HAP-1 (cell line): ENCODE data around the gene RING1.
A peak's percentile ranks its signal among the peaks of the same experiment; 100 is the strongest.

Source experiments
- DNase-seq, 2 experiments: peaks; one replicate each; pipeline ENCODE4 v3.0.0-alpha.2; 2016 to 2020; ENCODE audit warnings: low spot score in 2 of 2
- H3K27me3 ChIP-seq: fragments of 250-450 bp; sonication (Bioruptor Pico); 2 replicates; pipeline ENCODE4 v1.5.1; 2020; ENCODE audit warnings: low read depth, mild to moderate bottlenecking, moderate library complexity
- H3K36me3 ChIP-seq: fragments of 250-450 bp; sonication (Bioruptor Pico); replicated peaks from 2 replicates; pipeline ENCODE4 v1.5.1; 2020; ENCODE audit warnings: mild to moderate bottlenecking
- H3K4me1 ChIP-seq: fragments of 250-450 bp; sonication (Bioruptor Pico); 2 replicates; pipeline ENCODE4 v1.5.1; 2020; ENCODE audit warnings: mild to moderate bottlenecking
- H3K4me3 ChIP-seq: fragments of 250-450 bp; sonication (Bioruptor Pico); 2 replicates; pipeline ENCODE4 v1.5.1; 2020; ENCODE audit warnings: mild to moderate bottlenecking, moderate library complexity
- H3K9me3 ChIP-seq: fragments of 250-450 bp; sonication (Bioruptor Pico); 2 replicates; pipeline ENCODE4 v1.5.1; 2020; ENCODE audit warnings: mild to moderate bottlenecking, moderate library complexity
- in situ Hi-C: fragments of 300-500 bp; cut with MboI; formaldehyde crosslinking; loops from 3 replicates; pipeline ENCODE4 v1.14.3; 2020; ENCODE audit warnings: low sequenced_read_pairs, inconsistent platforms, mixed read lengths

Gene RING1

DNA sequence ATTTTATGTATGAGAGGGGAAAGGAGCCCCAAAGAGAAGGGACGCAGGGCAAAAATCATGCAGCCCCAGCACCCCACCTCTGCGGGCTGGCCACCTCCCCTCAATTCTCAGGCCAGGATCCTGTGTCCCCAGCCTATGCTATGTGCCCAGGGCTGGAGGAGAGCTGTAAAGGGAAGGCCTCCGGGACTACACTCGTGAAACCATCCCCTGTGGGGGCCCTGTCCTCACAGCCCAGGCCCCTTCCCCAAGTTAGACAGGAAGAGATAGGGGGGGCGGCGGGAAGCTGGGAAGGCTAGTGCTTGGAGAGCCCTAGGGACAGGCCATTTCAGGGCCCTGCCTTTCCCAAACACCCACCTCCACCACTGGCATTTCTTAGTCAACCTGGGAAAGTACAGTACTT lies 14.7 kb upstream of the RING1 start:
- Histone ChIP-seq H3K27me3 (peaks cover 5% of the 10 kb centered on the region; the same call in 1 of the 2 replicates), H3K36me3 (peaks cover 26% of the 10 kb centered on the region), H3K4me3 (no peak overlapping the region), H3K4me1 (no peaks in the 10 kb centered on the region), H3K9me3 (no peaks in the 10 kb centered on the region)
- in situ Hi-C loops, result no loop called here
- DNase-seq, result no peak

DNA sequence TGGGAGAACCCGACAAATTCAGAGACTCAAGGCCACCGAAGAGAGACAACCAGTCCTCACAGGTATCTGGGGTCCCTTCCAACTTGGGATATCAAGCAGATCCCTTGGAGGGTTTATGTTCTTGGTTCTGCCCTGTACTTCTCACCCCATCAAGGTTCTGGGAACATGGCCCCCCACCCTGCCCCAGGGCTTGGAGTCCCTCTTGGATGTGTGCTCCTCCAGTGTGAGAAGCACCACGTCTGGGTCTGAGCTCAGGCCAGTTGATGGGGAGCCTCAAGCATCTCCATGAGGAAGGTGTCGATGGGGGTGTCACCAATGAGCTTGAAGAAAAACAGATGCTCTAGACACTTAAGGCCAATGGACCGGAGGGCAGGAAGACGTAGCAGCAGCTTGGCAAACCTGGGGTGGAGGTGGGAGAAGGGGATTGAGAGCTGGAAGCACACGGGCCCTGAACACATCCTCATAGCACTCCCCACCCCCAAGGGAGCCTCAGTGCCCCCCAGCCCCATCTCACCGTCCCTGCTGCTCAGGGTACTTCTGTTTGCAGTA lies 13.8 kb upstream of the RING1 start:
- Histone ChIP-seq H3K36me3 (peaks cover 26% of the 10 kb centered on the region), H3K9me3 (no peaks in the 10 kb centered on the region), H3K4me1 (0 out of 2 replicates have a peak, but pooled peaks cover 2% of the 10 kb centered on the region), H3K27me3 (peaks cover 5% of the 10 kb centered on the region; the same call in 1 of the 2 replicates), H3K4me3 (no peak overlapping the region)
- in situ Hi-C loops, result no loop called here
- no peak for DNase-seq

DNA sequence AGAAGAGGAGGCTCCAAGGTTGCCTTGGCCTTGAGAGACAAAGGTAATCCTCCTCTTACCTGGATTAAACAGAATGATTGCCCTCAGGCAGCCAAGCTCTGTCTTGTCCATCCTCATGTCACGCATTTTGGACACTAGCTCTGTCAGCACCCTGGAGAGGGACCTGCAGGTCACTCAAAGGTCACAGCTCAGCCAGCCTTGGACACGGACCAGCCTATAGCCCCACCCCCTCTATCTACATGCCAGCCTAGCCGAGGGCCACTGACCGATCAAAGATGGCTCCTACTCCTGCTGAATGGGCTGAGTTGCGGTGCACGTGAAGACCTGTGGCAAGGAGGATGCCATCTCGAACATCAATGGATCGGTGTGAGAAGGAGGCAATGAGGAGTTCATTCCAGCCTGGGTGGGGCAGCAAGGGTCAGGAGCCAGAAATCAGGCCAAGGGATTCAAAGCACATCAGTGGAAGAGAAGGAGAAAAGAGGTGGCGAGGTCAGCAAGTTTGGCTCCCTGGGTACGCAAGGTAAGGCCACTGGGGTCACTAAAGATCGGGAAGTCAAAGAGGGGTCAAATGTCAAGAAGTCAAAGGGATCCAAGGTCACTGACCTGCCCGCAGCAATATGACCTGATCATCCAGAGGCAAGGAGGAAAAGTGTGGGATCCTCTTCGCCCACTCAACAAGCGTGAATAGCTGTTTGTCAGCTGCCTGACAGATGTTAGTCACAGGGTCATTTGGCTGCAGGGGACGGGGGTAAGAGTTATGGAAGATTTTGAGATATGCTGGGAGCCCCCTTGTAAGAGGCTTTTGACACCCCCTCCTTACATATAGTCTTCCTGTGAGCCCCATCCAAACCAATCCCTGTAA lies 12.8 kb upstream of the RING1 start:
- no peak for DNase-seq
- 0 out of 2 replicates have a peak, but pooled peaks cover 4% of the 10 kb centered on the region for H3K4me1 ChIP-seq
- H3K36me3 ChIP-seq, result peaks cover 26% of the 10 kb centered on the region
- H3K9me3 ChIP-seq, result no peaks in the 10 kb centered on the region
- in situ Hi-C loops, result no loop called here
- no peak overlapping the region for H3K4me3 ChIP-seq
- H3K27me3 ChIP-seq, result peaks cover 5% of the 10 kb centered on the region; the same call in 1 of the 2 replicates

DNA sequence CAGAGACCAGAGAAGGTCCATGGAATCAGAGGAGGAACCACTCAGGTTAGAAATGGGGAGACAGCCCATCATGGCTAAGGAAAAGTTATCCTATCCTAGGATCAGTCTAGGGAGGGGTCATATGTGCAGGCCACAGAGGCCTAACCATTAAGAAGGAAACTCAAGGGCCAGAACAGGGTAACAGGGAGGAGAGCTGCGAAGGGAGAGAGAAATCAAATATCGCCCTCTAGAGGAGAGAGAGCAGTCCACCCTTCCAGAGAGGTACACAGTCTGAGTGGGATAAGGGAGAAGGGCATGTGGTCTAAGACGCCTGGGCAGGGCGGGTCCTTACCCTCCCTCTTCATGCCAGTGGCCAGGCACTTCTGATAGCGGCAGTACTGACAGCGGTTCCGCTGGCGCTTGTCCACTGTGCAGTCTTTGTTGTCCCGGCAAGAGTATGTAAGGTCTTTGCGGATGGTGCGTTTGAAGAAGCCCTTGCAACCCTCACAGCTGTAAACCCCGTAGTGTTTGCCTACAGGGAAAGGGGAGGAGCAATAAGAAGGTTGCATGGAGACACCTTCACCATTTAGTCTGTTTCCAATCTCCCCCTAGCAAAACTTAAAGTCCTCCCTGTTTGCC lies 10.8 kb upstream of the RING1 start:
- peak; percentile 67 to 69 for DNase-seq
- in situ Hi-C loops, result no loop called here

DNA sequence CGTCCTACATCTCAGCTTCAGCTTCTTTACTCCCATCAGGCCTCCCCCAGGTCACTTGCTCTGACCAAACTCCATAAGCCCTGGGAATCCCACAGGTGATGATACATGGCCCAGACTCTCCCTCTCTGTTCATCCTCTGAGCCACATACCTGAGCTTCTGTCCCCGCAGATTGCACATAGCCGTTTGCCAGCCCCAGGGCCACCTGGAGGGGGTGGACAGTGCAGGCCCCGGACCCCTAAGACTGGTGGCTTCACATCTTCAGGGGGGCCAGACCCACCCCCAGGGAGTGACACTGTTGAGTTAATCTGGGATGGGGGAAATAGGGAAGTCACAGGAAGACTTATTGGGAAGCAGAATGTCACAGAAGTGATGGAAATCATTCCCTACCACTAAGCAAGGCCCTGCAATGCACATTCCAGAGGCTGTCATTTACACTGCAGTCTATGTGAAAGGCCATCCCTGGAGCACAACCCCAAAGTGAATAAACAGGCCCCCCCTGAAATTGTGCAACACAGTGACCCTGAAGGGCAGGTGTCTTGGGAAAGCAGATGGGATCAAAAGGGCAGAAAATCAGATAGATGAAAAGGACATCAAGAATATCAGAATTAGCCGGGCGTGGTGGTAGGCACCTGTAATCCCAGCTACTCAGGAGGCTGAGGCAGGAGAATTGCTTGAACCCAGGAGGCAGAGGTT lies 10.0 kb upstream of the RING1 start:
- Histone ChIP-seq H3K36me3 (peaks cover 43% of the 10 kb centered on the region), H3K4me1 (0 out of 2 replicates have a peak, but pooled peaks cover 4% of the 10 kb centered on the region), H3K4me3 (no peak overlapping the region), H3K27me3 (no peaks in the 10 kb centered on the region), H3K9me3 (no peaks in the 10 kb centered on the region)
- in situ Hi-C loops, result no loop called here
- no peak for DNase-seq

More for the DNA sequence above, 10.8 kb upstream of the RING1 start:
- H3K36me3 ChIP-seq, result peaks cover 35% of the 10 kb centered on the region
- H3K27me3 ChIP-seq, result peaks cover 1% of the 10 kb centered on the region; the same call in 1 of the 2 replicates
- H3K4me1 ChIP-seq, result 0 out of 2 replicates have a peak, but pooled peaks cover 4% of the 10 kb centered on the region
- H3K4me3 ChIP-seq, result no peak overlapping the region
- no peaks in the 10 kb centered on the region for H3K9me3 ChIP-seq

DNA sequence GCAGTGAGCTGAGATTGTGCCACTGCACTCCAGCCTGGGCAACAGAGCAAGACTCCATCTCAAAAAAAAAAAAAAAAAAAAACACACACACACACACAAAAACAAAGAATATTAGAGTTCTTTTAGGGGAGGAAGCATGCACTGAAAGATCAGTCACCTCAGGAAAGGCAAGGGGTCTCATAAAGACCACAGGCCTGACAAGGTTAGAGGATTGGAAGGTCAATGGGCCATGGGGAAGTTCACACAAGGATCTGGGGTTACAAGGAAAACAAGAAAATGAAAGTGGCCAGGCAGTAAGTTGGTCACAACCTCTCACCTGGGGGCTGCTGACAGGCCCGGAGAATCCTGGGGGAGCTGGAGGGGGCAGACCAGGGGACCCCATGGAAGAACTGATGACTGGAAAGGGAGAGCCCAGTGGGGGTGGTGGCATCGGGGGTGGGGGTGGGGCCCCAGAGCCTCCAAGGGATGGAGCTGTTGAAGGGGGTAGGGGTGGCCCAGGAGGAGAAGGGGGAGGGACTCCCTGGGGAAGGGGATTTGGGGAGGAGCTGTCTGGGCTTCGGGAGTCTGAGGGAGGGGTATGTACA lies 9.4 kb upstream of the RING1 start:
- H3K27me3 ChIP-seq, result no peaks in the 10 kb centered on the region
- peak overlapping the region; percentile 83 for H3K4me3 ChIP-seq
- no peaks in the 10 kb centered on the region for H3K9me3 ChIP-seq
- H3K4me1 ChIP-seq, result peaks cover 5% of the 10 kb centered on the region
- DNase-seq, result no peak
- in situ Hi-C loops, result no loop called here
- H3K36me3 ChIP-seq, result peaks cover 49% of the 10 kb centered on the region

DNA sequence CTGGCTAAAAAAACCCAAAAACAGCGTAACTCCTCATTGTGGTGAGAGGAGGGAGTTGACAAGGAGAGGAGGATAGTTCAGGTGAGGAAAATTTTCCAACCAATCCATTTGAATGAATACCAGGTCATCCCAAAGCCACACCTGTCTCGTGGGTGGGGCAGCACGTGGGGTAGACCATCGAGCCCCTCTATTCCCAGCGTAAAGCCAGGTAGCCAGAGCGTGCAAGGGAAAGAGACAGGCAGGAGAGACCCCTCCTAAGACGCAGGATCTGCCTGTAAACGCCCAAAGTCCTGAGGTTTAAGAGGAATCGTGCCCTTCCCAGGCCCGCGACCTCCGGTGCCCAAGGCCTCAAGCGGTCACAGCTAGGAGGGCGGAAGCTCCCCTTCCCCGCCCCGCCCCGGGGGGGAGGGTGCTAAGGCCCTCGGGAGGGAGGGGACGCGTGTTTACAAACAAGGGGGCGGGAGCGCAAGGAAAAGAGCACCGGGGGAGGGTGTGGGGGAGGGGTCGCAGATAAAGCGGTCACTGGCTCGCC lies 8.5 kb upstream of the RING1 start:
- H3K36me3 ChIP-seq, result peaks cover 53% of the 10 kb centered on the region
- in situ Hi-C loops, result no loop called here
- peak; percentile 74 to 92 for DNase-seq

DNA sequence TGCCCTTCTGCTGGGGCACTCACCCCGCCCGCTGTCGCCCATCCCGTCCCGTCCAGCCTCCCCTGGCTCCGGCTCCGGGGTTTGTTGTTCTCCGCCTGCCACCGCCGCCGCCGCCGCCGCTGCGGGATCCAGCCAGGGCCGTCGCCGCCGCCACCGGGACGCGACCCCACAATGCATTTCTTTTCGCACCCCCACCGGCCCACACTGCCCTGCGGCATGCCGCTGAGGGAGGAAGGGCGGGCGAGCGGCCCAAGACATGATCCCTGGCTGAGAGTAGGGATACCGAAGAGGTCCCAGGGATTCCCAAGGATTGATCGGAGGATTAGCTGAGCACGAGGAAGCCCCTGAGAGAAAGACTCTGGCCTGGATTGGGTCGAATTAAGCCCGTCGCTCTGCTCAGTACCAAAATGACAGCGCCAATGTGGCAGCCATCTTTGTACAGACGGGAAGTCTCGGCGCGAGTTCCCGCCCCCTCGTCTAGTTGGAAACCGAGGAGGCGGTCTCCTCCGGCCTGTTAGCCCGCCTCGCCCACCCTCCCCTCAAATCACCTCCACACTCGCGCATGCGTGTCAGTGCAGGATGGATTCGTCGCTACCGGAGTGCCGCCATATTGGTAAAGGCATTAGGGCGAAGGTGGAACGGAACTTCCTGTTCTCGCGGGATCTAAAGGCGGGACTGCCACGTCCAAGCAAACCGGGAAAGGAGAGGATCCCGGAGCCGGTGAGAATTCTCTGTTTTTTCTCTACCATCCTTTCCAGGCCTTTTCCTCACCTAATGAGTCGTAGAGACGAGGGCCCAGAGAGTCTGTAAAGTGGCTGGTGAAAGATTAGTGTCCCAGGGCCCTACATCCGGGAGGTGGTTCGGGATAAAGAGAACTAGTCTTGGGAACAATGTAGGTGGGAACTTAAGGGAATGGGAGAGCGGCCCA lies 7.8 kb upstream of the RING1 start, which contains the start of the genes RXRB and SLC39A7:
RXRB (minus strand) TSS at position 447 of the 928 bp plus-strand sequence; CDS start at position 258, 189 bp downstream.
SLC39A7 (plus strand) TSS at position 649 of the 928 bp plus-strand sequence. CDS start 379 bp downstream, outside the sequence.
- Histone ChIP-seq H3K27me3 (no peaks in the 10 kb centered on the region), H3K9me3 (no peaks in the 10 kb centered on the region), H3K4me3 (peak within 1 kb of the TSS; percentile 83), H3K36me3 (peaks cover 46% of the 10 kb centered on the region), H3K4me1 (peaks cover 16% of the 10 kb centered on the region)
- peak; percentile 96 to 99 for DNase-seq
- in situ Hi-C loops, result no loop called here

More for the DNA sequence above, 8.5 kb upstream of the RING1 start:
- no peaks in the 10 kb centered on the region for H3K9me3 ChIP-seq
- no peaks in the 10 kb centered on the region for H3K27me3 ChIP-seq
- H3K4me3 ChIP-seq, result peak overlapping the region; percentile 83
- peaks cover 9% of the 10 kb centered on the region for H3K4me1 ChIP-seq

DNA sequence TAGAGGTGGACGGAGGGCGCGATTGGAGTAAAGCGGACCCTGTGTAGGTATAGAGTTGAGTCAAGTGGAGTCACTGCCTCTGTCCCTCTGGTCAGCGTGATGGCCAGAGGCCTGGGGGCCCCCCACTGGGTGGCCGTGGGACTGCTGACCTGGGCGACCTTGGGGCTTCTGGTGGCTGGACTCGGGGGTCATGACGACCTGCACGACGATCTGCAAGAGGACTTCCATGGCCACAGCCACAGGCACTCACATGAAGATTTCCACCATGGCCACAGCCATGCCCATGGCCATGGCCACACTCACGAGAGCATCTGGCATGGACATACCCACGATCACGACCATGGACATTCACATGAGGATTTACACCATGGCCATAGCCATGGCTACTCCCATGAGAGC lies 7.2 kb upstream of the RING1 start:
- in situ Hi-C loops, result no loop called here
- DNase-seq, result no peak
- Histone ChIP-seq H3K9me3 (no peaks in the 10 kb centered on the region), H3K27me3 (no peaks in the 10 kb centered on the region), H3K4me3 (peak overlapping the region; percentile 83), H3K36me3 (peaks cover 39% of the 10 kb centered on the region), H3K4me1 (peaks cover 22% of the 10 kb centered on the region)

DNA sequence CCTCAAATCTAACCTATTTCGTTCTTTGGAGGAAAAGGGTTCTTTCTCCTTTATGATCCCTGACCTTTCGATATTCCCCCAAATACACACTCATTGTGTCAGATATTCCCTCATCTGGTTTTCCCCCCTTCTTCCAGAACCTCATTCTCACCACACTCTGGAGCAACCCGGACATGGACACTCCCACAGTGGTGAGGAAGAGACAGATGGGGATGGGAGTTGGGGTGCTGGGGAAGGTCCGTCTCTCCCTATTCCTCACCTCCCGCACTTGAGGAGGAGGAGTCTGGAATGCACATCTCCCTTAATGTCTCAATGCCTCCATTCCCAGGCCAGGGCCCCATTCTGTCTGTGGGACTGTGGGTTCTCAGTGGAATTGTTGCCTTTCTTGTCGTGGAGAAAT lies 6.4 kb upstream of the RING1 start:
- Histone ChIP-seq H3K4me3 (peak overlapping the region; percentile 83), H3K9me3 (no peaks in the 10 kb centered on the region), H3K36me3 (peaks cover 31% of the 10 kb centered on the region), H3K4me1 (peaks cover 30% of the 10 kb centered on the region), H3K27me3 (no peaks in the 10 kb centered on the region)
- DNase-seq, result no peak
- in situ Hi-C loops, result no loop called here

DNA sequence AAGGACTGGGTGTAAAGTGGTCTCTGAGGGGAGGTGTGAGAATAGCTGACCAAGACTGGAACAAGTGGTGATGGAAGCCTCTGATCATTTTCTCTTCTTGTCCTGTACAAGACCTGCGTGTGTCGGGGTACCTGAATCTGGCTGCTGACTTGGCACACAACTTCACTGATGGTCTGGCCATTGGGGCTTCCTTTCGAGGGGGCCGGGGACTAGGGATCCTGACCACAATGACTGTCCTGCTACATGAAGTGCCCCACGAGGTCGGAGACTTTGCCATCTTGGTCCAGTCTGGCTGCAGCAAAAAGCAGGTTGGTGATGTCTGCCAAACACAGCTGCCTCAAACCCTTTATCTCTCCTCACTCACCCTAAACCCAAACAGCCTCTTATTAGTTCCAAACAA lies 5.5 kb upstream of the RING1 start:
- Histone ChIP-seq H3K4me1 (peaks cover 32% of the 10 kb centered on the region), H3K9me3 (no peaks in the 10 kb centered on the region)
- in situ Hi-C loops, result no loop called here

More for the DNA sequence above, 5.5 kb upstream of the RING1 start:
- Histone ChIP-seq H3K4me3 (no peak overlapping the region), H3K27me3 (no peaks in the 10 kb centered on the region), H3K36me3 (peaks cover 27% of the 10 kb centered on the region)
- no peak for DNase-seq
